ENCODE measurements around the gene CMIP. TPM values are rescaled to one million over a fixed set of nuclear protein-coding genes. Genes with fewer than 3 reads are reported as not detected.

CMIP gene
- total RNA-seq, 1 experiment from 2014 or later = 48.2 TPM

GRCh38 chr16:81464279-81464678 lies 19.7 kb downstream of the CMIP start:
- peaks cover 1 to 10% (median 9%) of the 10 kb centered on the region in 3 experiments; a peak in 6 of 7 replicates for H3K36me3 Mint-ChIP-seq (ENCODE audit: insufficient read depth in 1 of 3, low read depth in 3 of 3)
- Histone ChIP-seq H3K4me2 (ENCODE audit: insufficient read depth, insufficient read length, low read length) (no peak overlapping the region), H2BK20ac (ENCODE audit: low read depth, low read length, poor library complexity, severe bottlenecking) (no peak overlapping the region), H4K20me1 (ENCODE audit: control insufficient read depth, insufficient read depth, insufficient read length) (no peaks in the 10 kb centered on the region), H3K9ac (ENCODE audit: extremely low read depth, insufficient read length, low read length) (no peak overlapping the region), H2BK15ac (ENCODE audit: low read depth, low read length) (no peak overlapping the region), H3K9me3 (ENCODE audit: control insufficient read depth, low read depth, low read length) (no peaks in the 10 kb centered on the region), H3K79me1 (ENCODE audit: insufficient read depth, low read depth, low read length, poor library complexity, severe bottlenecking) (peaks cover 7% of the 10 kb centered on the region), H2BK12ac (ENCODE audit: insufficient read length, low read depth, low read length) (no peak overlapping the region), H3K79me2 (ENCODE audit: insufficient read depth, low read length) (peaks cover 33% of the 10 kb centered on the region; the same call in 1 of the 2 replicates), H3K4me1 (ENCODE audit: insufficient read depth, low read length) (peaks cover 3% of the 10 kb centered on the region; the same call in 1 of the 2 replicates), H3T11ph (ENCODE audit: low read length) (no peak overlapping the region), H2BK5ac (ENCODE audit: insufficient read length, low read length) (no peak overlapping the region), H3K14ac (ENCODE audit: insufficient read depth, low read length) (no peak overlapping the region), H3K23ac (ENCODE audit: insufficient read length, low read depth, low read length) (no peak overlapping the region), H3K18ac (ENCODE audit: insufficient read length, low read depth, low read length) (no peak overlapping the region), H2BK120ac (ENCODE audit: low read depth, low read length, poor library complexity, severe bottlenecking) (no peak overlapping the region), H4K91ac (ENCODE audit: insufficient read length, low read depth, low read length) (no peak overlapping the region), H3K27ac (ENCODE audit: insufficient read length, low read depth, low read length) (no peak overlapping the region), H2AFZ (ENCODE audit: low read length) (no peak overlapping the region), H3K4ac (ENCODE audit: low read depth, low read length) (no peak overlapping the region), H3K27me3 (ENCODE audit: insufficient read depth, low read length) (no peaks in the 10 kb centered on the region), H4K8ac (replicated peaks; ENCODE audit: insufficient read length, low read depth, low read length) (no peak overlapping the region), H2AK5ac (ENCODE audit: insufficient read length, low read length) (no peak overlapping the region), H4K5ac (ENCODE audit: insufficient read length, low read depth, low read length) (no peak overlapping the region), H3K56ac (ENCODE audit: insufficient read length, low read depth, low read length) (no peak overlapping the region), H3K23me2 (ENCODE audit: insufficient read length, low read depth, low read length, poor library complexity, severe bottlenecking) (no peaks in the 10 kb centered on the region)
- H3K27me3 Mint-ChIP-seq (ENCODE audit: low read depth) = no peaks in the 10 kb centered on the region
- no CpG with 5 or more reads among the region's 5 CpGs for WGBS (ENCODE audit: extremely low coverage, insufficient read length, low lambda C conversion rate)
- no peak overlapping the region for H3K4me3 Mint-ChIP-seq
- peaks cover 24 to 25% of the 10 kb centered on the region in 2 experiments for H3K4me1 Mint-ChIP-seq
- no peaks in the 10 kb centered on the region for H3K9me3 Mint-ChIP-seq
- peak overlapping the region in 1 of 3 experiments; percentile 65; a peak in 2 of 7 replicates for H3K27ac Mint-ChIP-seq
- no peak for DNase-seq
- no peak for TF ChIP-seq CTCF (conservative IDR thresholded peaks at IDR 0.05)

Measured in H9 (cell line).